ENCODE data around the gene DHRS1. TPM values are rescaled to one million over a fixed set of nuclear protein-coding genes. Genes with fewer than 3 reads are reported as not detected.
A peak's percentile ranks its signal among the peaks of the same experiment; 100 is the strongest.

DHRS1 gene
- total and polyA plus RNA-seq, 9 of the 15 experiments (the other 6 are each of a cell fraction or from before 2014, with no cell fraction given), result 7.3 to 33.6 (median 13.3) TPM

DNA sequence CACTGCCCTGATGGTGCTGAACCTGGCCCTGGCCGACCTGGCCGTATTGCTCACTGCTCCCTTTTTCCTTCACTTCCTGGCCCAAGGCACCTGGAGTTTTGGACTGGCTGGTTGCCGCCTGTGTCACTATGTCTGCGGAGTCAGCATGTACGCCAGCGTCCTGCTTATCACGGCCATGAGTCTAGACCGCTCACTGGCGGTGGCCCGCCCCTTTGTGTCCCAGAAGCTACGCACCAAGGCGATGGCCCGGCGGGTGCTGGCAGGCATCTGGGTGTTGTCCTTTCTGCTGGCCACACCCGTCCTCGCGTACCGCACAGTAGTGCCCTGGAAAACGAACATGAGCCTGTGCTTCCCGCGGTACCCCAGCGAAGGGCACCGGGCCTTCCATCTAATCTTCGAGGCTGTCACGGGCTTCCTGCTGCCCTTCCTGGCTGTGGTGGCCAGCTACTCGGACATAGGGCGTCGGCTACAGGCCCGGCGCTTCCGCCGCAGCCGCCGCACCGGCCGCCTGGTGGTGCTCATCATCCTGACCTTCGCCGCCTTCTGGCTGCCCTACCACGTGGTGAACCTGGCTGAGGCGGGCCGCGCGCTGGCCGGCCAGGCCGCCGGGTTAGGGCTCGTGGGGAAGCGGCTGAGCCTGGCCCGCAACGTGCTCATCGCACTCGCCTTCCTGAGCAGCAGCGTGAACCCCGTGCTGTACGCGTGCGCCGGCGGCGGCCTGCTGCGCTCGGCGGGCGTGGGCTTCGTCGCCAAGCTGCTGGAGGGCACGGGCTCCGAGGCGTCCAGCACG is 16.4 kb upstream of the DHRS1 start (continued):
- TF ChIP-seq, protein P1, sequence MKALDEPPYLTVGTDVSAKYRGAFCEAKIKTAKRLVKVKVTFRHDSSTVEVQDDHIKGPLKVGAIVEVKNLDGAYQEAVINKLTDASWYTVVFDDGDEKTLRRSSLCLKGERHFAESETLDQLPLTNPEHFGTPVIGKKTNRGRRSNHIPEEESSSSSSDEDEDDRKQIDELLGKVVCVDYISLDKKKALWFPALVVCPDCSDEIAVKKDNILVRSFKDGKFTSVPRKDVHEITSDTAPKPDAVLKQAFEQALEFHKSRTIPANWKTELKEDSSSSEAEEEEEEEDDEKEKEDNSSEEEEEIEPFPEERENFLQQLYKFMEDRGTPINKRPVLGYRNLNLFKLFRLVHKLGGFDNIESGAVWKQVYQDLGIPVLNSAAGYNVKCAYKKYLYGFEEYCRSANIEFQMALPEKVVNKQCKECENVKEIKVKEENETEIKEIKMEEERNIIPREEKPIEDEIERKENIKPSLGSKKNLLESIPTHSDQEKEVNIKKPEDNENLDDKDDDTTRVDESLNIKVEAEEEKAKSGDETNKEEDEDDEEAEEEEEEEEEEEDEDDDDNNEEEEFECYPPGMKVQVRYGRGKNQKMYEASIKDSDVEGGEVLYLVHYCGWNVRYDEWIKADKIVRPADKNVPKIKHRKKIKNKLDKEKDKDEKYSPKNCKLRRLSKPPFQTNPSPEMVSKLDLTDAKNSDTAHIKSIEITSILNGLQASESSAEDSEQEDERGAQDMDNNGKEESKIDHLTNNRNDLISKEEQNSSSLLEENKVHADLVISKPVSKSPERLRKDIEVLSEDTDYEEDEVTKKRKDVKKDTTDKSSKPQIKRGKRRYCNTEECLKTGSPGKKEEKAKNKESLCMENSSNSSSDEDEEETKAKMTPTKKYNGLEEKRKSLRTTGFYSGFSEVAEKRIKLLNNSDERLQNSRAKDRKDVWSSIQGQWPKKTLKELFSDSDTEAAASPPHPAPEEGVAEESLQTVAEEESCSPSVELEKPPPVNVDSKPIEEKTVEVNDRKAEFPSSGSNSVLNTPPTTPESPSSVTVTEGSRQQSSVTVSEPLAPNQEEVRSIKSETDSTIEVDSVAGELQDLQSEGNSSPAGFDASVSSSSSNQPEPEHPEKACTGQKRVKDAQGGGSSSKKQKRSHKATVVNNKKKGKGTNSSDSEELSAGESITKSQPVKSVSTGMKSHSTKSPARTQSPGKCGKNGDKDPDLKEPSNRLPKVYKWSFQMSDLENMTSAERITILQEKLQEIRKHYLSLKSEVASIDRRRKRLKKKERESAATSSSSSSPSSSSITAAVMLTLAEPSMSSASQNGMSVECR (CRISPR knock-in tag; IDR thresholded peaks at IDR 0.05), result no peak; the same call in 1 of the 2 replicates
- TF ChIP-seq HEY1 (CRISPR knock-in tag; IDR thresholded peaks at IDR 0.05; ENCODE audit: borderline replicate concordance) (no peak), PHF21A (IDR thresholded peaks at IDR 0.05; ENCODE audit: borderline replicate concordance, low read depth) (no peak), NFATC3 (IDR thresholded peaks at IDR 0.05) (no peak), PPARD (CRISPR knock-in tag; IDR thresholded peaks at IDR 0.05) (no peak), NCOA2 (IDR thresholded peaks at IDR 0.05; ENCODE audit: partially characterized antibody in 2 of 2) (no peak), RBFOX2 (IDR thresholded peaks at IDR 0.05; ENCODE audit: low read depth, low read length) (peak; percentile 82), ETV6 (IDR thresholded peaks at IDR 0.05; ENCODE audit: borderline replicate concordance in 1 of 2, low read depth in 2 of 2, low read length in 1 of 2) (no peak), ETV6 (CRISPR knock-in tag; IDR thresholded peaks at IDR 0.05; ENCODE audit: borderline replicate concordance) (0 out of 2 replicates have a peak, but pooled peaks have one; percentile 51), GABPA (tag; conservative IDR thresholded peaks at IDR 0.05; ENCODE audit: low read depth) (peak; percentile 54; the same call in 1 of the 2 replicates), ZC3H4 (CRISPR knock-in tag; IDR thresholded peaks at IDR 0.05; ENCODE audit: borderline replicate concordance) (no peak)
- TF ChIP-seq, protein P2, sequence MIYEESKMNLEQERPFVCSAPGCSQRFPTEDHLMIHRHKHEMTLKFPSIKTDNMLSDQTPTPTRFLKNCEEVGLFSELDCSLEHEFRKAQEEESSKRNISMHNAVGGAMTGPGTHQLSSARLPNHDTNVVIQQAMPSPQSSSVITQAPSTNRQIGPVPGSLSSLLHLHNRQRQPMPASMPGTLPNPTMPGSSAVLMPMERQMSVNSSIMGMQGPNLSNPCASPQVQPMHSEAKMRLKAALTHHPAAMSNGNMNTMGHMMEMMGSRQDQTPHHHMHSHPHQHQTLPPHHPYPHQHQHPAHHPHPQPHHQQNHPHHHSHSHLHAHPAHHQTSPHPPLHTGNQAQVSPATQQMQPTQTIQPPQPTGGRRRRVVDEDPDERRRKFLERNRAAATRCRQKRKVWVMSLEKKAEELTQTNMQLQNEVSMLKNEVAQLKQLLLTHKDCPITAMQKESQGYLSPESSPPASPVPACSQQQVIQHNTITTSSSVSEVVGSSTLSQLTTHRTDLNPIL (CRISPR knock-in tag; IDR thresholded peaks at IDR 0.05), result no peak
- TF ChIP-seq, protein P3, sequence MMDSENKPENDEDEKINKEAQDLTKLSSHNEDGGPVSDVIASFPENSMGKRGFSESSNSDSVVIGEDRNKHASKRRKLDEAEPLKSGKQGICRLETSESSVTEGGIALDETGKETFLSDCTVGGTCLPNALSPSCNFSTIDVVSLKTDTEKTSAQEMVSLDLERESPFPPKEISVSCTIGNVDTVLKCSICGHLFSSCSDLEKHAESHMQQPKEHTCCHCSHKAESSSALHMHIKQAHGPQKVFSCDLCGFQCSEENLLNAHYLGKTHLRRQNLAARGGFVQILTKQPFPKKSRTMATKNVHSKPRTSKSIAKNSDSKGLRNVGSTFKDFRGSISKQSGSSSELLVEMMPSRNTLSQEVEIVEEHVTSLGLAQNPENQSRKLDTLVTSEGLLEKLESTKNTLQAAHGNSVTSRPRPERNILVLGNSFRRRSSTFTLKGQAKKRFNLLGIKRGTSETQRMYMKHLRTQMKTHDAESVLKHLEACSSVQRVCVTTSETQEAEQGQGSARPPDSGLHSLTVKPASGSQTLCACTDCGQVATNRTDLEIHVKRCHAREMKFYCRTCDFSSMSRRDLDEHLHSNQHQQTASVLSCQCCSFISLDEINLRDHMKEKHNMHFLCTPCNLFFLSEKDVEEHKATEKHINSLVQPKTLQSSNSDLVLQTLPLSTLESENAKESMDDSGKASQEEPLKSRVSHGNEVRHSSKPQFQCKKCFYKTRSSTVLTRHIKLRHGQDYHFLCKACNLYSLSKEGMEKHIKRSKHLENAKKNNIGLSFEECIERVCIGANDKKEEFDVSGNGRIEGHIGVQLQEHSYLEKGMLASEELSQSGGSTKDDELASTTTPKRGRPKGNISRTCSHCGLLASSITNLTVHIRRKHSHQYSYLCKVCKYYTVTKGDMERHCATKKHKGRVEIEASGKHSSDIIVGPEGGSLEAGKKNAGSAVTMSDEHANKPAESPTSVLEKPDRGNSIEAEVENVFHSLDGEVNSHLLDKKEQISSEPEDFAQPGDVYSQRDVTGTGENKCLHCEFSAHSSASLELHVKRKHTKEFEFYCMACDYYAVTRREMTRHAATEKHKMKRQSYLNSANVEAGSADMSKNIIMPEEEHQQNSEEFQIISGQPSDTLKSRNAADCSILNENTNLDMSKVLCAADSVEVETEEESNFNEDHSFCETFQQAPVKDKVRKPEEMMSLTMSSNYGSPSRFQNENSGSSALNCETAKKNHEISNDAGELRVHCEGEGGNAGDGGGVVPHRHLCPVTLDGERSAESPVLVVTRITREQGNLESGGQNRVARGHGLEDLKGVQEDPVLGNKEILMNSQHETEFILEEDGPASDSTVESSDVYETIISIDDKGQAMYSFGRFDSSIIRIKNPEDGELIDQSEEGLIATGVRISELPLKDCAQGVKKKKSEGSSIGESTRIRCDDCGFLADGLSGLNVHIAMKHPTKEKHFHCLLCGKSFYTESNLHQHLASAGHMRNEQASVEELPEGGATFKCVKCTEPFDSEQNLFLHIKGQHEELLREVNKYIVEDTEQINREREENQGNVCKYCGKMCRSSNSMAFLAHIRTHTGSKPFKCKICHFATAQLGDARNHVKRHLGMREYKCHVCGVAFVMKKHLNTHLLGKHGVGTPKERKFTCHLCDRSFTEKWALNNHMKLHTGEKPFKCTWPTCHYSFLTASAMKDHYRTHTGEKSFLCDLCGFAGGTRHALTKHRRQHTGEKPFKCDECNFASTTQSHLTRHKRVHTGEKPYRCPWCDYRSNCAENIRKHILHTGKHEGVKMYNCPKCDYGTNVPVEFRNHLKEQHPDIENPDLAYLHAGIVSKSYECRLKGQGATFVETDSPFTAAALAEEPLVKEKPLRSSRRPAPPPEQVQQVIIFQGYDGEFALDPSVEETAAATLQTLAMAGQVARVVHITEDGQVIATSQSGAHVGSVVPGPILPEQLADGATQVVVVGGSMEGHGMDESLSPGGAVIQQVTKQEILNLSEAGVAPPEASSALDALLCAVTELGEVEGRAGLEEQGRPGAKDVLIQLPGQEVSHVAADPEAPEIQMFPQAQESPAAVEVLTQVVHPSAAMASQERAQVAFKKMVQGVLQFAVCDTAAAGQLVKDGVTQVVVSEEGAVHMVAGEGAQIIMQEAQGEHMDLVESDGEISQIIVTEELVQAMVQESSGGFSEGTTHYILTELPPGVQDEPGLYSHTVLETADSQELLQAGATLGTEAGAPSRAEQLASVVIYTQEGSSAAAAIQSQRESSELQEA (IDR thresholded peaks at IDR 0.05; ENCODE audit: low read depth), result no peak

Data from K562 (cell line).